Neural cell (in vitro differentiated cells): ENCODE results near the gene DNAL4. TPM values are rescaled to one million over a fixed set of nuclear protein-coding genes. Genes with fewer than 3 reads are reported as not detected.
A peak's percentile ranks its signal among the peaks of the same experiment; 100 is the strongest.

Experiments
- H2AFZ ChIP-seq: fragments of 200-600, 300-800 bp; sonication (generic), shearing (Covaris generic); 2 replicates; pipeline ENCODE4 v1.6.0; 2014; ENCODE audit warnings: low read depth, mild to moderate bottlenecking, antibody characterized with exemption, low read length, moderate library complexity
- H3F3A ChIP-seq: fragments of 200-600 bp; shearing (Covaris generic); 2 replicates; pipeline ENCODE4 v1.6.1; 2016; ENCODE audit warnings: mild to moderate bottlenecking, moderate library complexity, mixed read lengths, antibody characterized with exemption, low read length; ENCODE audit not compliant: insufficient read depth, poor library complexity, severe bottlenecking
- H3K27ac ChIP-seq: fragments of 200-600, 300-800 bp; sonication (generic), shearing (Covaris generic); 2 replicates; pipeline ENCODE4 v1.5.1; 2014; ENCODE audit warnings: mild to moderate bottlenecking, low read length, moderate library complexity
- H3K27me3 ChIP-seq: fragments of 300-800, 200-600 bp; sonication (generic), shearing (Covaris generic); 2 replicates; pipeline ENCODE4 v1.6.0; 2014; ENCODE audit warnings: mild to moderate bottlenecking, low read depth, low read length, moderate library complexity; ENCODE audit not compliant: insufficient read depth
- H3K36me3 ChIP-seq: fragments of 300-800, 200-600 bp; sonication (generic), shearing (Covaris generic); 2 replicates; pipeline ENCODE4 v1.5.1; 2014; ENCODE audit warnings: mild to moderate bottlenecking, antibody characterized with exemption, low read length, moderate library complexity; ENCODE audit not compliant: insufficient read depth
- H3K4me2 ChIP-seq: fragments of 300-800, 200-600 bp; sonication (generic), shearing (Covaris generic); 2 replicates; pipeline ENCODE4 v1.6.0; 2014; ENCODE audit warnings: mild to moderate bottlenecking, low read length
- H3K4me3 ChIP-seq: fragments of 300-800, 200-600 bp; sonication (generic), shearing (Covaris generic); 2 replicates; pipeline ENCODE4 v1.5.1; 2014; ENCODE audit warnings: mild to moderate bottlenecking, low read length, moderate library complexity
- H3K79me2 ChIP-seq: fragments of 200-600 bp; shearing (Covaris generic); replicated peaks from 2 replicates; pipeline ENCODE4 v1.6.0; 2014; ENCODE audit warnings: mild to moderate bottlenecking, low read length, moderate library complexity; ENCODE audit not compliant: insufficient read depth
- H3K9ac ChIP-seq: fragments of 300-800, 200-600 bp; sonication (generic), shearing (Covaris generic); 2 replicates; pipeline ENCODE4 v1.6.1; 2016; ENCODE audit warnings: mild to moderate bottlenecking, low read length, mixed read lengths
- H3K9me2 ChIP-seq: fragments of 200-600 bp; shearing (Covaris generic); 2 replicates; pipeline ENCODE4 v1.6.1; 2016; ENCODE audit warnings: mild to moderate bottlenecking, low read length, mixed read lengths; ENCODE audit not compliant: insufficient read depth
- H3K9me3 ChIP-seq: fragments of 200-600, 300-800 bp; sonication (generic), shearing (Covaris generic); 2 replicates; pipeline ENCODE4 v1.6.1; 2016; ENCODE audit warnings: mild to moderate bottlenecking, mixed run types, low read length, moderate library complexity, mixed read lengths
- H4K20me1 ChIP-seq: fragments of 200-600 bp; shearing (Covaris generic); 2 replicates; pipeline ENCODE4 v1.6.1; 2016; ENCODE audit warnings: mild to moderate bottlenecking, mixed run types; ENCODE audit not compliant: insufficient read depth
- CTCF ChIP-seq: fragments of 450-650 bp; IDR thresholded peaks from 2 replicates; pipeline ENCODE4 v1.5.1; 2014; ENCODE audit warnings: antibody characterized with exemption, mild to moderate bottlenecking, moderate library complexity; ENCODE audit not compliant: poor library complexity, severe bottlenecking
- EP300 ChIP-seq: fragments of 450-650 bp; conservative IDR thresholded peaks from 2 replicates; pipeline ENCODE4 v1.6.1; 2014; ENCODE audit warnings: antibody characterized with exemption, mild to moderate bottlenecking, moderate library complexity; ENCODE audit not compliant: poor library complexity, severe bottlenecking
- EZH2 ChIP-seq: fragments of 200-600, 300-800 bp; shearing (Covaris generic), sonication (generic); IDR thresholded peaks from 2 replicates; pipeline ENCODE4 v1.6.1; 2014; ENCODE audit warnings: antibody characterized with exemption, low read length, borderline replicate concordance, mild to moderate bottlenecking; ENCODE audit not compliant: insufficient read depth, poor library complexity, severe bottlenecking
- MXI1 ChIP-seq: fragments of 450-650 bp; conservative IDR thresholded peaks from 2 replicates; pipeline ENCODE4 v1.6.1; 2014; ENCODE audit warnings: antibody characterized with exemption, mild to moderate bottlenecking; ENCODE audit not compliant: poor library complexity, severe bottlenecking
- POLR2AphosphoS5 ChIP-seq: IDR thresholded peaks from 2 replicates; pipeline ENCODE4 v1.6.1; 2012
- RAD21 ChIP-seq: fragments of 450-650 bp; conservative IDR thresholded peaks from 2 replicates; pipeline ENCODE4 v1.6.1; 2014; ENCODE audit warnings: antibody characterized with exemption, mild to moderate bottlenecking, moderate library complexity
- REST ChIP-seq: IDR thresholded peaks from 2 replicates; pipeline ENCODE4 v1.6.1; 2012; ENCODE audit warnings: borderline replicate concordance
- SMC3 ChIP-seq: fragments of 450-650 bp; conservative IDR thresholded peaks from 2 replicates; pipeline ENCODE4 v1.6.1; 2014; ENCODE audit warnings: antibody characterized with exemption, mild to moderate bottlenecking, moderate library complexity; ENCODE audit not compliant: poor library complexity
- TAF1 ChIP-seq: IDR thresholded peaks from 2 replicates; pipeline ENCODE4 v1.6.1; 2012; ENCODE audit warnings: low read depth
- polyA plus RNA-seq: library from polyadenylated mRNA; depleted of rRNA; stranded (reverse); fragments of >200 nt; gene quantifications from 2 replicates; pipeline ENCODE4 v1.2.3, GENCODE V29; 2014

DNAL4 gene
- polyA plus RNA-seq, 1 donor from 2014 or later: 95.0 TPM

GRCh38 chr22:38819387-38819940 lies 25.5 kb upstream of the DNAL4 start:
- TF ChIP-seq TAF1: no peak
- TF ChIP-seq SMC3: no peak
- no peak for TF ChIP-seq POLR2AphosphoS5
- TF ChIP-seq REST: no peak
- TF ChIP-seq CTCF: no peak
- TF ChIP-seq EZH2: no peak
- no peak for TF ChIP-seq MXI1
- TF ChIP-seq EP300: no peak
- no peak for TF ChIP-seq RAD21
- Histone ChIP-seq H3K79me2 (no peaks in the 10 kb centered on the region), H3K36me3 (no peaks in the 10 kb centered on the region), H2AFZ (no peak overlapping the region), H4K20me1 (no peaks in the 10 kb centered on the region), H3K4me2 (no peak overlapping the region), H3K9me2 (no peaks in the 10 kb centered on the region), H3K27me3 (no peaks in the 10 kb centered on the region), H3K4me3 (peak overlapping the region; percentile 30), H3F3A (no peaks in the 10 kb centered on the region), H3K27ac (peak overlapping the region; percentile 14), H3K9ac (no peak overlapping the region), H3K9me3 (no peaks in the 10 kb centered on the region)

GRCh38 chr22:38817196-38817595 lies 23.3 kb upstream of the DNAL4 start:
- H3K9ac ChIP-seq: no peak overlapping the region
- no peak overlapping the region for H3K4me3 ChIP-seq
- no peaks in the 10 kb centered on the region for H3K79me2 ChIP-seq

More at GRCh38 chr22:38817196-38817595, 23.3 kb upstream of the DNAL4 start:
- Histone ChIP-seq H2AFZ (no peak overlapping the region), H3K27ac (no peak overlapping the region), H3K4me2 (no peak overlapping the region), H3F3A (no peaks in the 10 kb centered on the region), H3K9me2 (no peaks in the 10 kb centered on the region), H3K27me3 (no peaks in the 10 kb centered on the region), H3K36me3 (no peaks in the 10 kb centered on the region), H4K20me1 (no peaks in the 10 kb centered on the region), H3K9me3 (no peaks in the 10 kb centered on the region)
- TF ChIP-seq CTCF (no peak), REST (no peak), EP300 (no peak), POLR2AphosphoS5 (no peak), RAD21 (no peak), SMC3 (no peak), MXI1 (no peak)
